GM21529 (cell line): ENCODE measurements around the gene PSMD12.
A peak's percentile ranks its signal among the peaks of the same experiment; 100 is the strongest.
"Not testable (repeated sequence)": the region's sequence is repeated elsewhere in the genome, so short reads cannot be mapped to it uniquely, and the experiment has no call there.

ENCODE experiments used
- ATAC-seq: cut with Tn5 transposase; IDR thresholded peaks from one replicate; pipeline ENCODE4 v1.9.1; 2021; ENCODE audit not compliant: unreplicated experiment

The PSMD12 gene

DNA sequence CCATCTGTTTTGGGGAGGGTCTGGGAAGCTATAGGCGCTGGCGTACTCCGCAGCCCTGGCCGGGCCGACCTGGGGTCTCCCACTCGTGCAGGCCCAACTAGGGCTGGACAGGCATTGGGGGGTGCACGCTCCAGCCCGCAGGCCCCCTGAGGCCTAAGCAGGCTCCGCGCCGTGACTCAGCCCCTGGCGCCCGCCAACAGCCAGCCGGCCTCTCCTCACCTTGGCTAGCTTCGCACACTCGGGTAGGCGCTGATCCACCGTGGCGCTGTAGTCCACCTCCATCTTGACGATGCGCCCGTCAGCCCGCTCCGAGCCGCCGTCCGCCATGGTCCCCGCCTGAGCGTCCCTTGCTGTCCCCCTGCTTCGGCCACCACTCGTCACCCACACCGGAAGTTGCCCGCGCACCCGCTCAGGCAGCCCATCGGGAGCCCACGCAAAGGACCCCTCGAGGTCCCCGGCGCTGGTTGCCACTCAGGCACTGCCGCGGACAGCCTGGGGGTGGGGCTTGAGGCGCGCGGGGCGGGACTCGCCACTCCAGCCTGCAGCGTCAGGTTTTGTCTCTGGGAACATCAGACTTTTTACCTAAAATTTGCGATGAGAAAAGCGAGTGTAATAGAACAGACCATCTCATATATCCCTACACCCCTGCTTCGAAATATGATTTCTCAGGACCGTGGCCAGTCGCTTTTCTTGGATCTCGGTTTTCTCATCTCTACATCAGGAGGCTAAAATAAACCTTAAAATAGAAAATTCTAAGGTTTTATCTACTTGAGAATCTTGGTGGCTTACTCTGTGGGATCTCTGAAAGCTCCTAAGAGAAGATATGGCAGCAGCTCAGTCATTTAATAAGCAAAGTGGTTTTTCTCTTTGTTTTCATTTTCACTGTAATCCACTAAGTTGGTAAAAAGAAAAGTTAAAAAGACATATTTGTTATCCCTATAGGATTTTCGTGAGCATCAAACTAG lies at the start of gene PSMD12:
PSMD12 (minus strand) TSS at position 385 of the 965 bp plus-strand sequence; CDS start at position 327, 58 bp downstream.
- ATAC-seq, result peak; percentile 87

DNA sequence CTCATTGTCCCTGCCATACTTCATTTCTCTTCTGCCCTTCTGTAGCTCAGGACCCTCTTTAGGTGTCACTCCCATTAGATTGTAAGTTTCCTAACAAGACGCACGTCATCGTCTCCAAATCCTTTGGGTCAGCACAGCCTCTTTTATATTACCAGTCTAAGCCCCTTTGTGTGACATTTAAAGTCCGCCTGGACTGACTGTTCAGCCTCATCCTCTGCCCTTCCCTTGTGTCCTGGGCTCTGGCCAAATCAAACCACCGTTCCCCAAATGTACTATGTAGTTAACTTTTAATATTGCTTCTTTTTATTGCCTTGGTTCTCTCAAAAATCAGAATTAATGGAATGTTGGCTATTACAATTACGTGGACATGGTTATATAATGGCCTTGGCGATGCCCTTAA lies 48.9 kb upstream of the PSMD12 start:
- ATAC-seq, result no peak

DNA sequence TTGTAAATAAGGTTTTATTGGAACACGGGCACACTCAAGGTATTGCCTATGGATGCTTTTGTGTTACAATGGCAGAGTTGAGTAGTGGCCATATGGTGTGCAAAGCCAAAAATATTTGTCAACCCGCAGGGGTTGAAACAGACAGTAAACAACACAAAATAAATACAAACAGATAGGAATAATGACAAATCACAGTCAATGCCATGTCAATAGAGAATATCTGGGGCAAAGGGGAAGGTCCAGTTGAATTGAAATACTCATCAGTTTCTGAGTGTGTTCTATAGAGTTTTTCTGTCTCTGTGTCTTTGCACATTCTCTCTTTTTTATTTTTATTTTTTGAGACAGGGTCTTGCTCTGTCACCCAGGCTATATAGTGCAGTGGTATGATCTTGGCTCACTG lies 48.2 kb upstream of the PSMD12 start:
- no peak for ATAC-seq

DNA sequence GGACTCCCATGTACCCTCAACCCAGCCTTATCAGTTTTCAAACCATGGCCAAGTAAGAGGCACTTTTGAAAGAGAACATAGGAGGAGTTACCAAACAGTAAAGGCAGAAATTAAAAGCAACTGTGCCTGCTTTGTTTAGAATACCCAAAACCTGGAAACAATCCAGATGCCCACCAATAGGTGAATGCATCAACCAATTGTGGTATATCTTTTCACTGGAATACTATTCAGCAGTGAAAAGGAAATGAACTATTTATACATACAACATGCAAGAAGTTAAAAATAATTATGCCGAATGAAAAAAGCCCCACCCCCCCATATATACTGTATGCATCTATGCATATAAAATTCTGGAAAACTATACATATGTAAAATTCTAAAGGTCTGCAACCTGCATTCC lies 47.8 kb upstream of the PSMD12 start:
- no peak for ATAC-seq

DNA sequence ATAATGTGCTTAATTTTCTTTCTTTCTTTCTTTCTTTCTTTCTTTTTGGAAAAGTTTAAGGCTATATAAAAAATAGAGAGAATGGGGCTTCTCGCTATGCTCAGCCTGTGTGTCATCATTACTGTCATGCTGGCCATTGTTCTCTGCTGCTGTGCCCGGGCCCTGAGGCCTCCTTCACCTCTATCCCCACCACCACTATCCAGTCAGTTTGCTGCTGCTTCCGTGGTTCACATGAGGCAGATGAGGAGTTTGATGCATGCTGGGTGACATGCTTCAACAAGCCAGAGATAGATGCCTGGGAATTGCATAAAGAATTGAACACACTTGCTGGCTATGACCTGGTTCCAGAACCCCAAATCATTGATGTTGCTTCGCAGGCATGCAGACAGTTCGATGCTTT lies 47.0 kb upstream of the PSMD12 start:
- no peak for ATAC-seq

DNA sequence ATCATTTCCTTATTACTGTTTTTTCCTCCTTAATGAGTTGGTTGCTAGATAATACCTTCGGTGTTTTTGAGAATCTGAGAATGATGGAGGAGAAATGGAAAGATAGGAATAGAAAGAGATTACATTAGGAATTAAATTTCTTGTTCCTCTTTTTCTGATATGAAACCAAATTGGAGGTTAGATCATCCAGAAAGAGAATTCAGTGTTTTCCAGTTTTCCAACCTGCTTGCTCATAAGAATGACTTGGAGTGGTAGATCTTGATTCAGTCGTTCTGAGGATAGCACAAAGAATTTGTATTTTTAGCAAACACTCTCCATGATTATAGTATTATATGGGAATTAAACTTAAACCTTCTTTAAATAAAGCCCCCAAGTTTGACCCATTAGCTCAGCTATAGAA lies 46.6 kb upstream of the PSMD12 start:
- ATAC-seq, result no peak

DNA sequence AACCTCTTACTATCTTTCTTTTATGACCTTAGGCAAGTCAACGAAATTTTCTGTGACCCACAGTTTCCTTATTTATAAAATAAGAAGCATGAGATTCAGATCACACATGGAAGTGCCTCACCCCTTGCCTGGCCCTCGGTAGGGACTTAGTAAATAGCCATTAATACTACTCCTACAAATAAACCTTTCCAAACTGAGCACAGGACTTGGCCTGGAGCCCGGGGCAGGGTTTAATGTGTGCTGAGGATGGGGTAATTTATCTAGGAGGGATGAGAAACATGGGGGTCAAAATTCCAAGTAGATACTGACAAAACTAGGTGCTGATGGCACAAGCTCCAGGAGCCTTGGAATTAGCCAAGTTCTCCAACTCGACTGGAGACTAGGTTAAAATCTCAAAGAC lies 45.7 kb upstream of the PSMD12 start:
- ATAC-seq, result no peak

DNA sequence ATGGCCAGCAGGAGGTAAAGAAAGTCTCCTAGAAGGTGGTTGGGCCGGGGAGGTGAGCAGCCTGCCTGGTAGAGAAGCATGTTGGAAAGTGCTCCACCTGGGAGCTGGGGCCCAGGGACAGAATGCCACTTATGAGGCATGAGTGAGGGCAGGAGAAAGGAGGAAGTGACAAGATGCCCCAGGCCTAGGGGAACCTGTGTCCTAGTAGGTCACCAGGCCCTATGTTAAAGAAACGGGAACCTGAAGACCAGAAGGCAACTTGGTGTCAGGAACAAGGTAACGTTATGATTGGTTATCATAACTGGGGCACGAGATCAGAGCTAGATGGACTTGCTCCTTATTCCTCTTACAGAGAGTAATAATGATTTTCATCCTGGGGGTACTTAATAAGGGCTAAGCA lies 45.0 kb upstream of the PSMD12 start:
- no peak for ATAC-seq

DNA sequence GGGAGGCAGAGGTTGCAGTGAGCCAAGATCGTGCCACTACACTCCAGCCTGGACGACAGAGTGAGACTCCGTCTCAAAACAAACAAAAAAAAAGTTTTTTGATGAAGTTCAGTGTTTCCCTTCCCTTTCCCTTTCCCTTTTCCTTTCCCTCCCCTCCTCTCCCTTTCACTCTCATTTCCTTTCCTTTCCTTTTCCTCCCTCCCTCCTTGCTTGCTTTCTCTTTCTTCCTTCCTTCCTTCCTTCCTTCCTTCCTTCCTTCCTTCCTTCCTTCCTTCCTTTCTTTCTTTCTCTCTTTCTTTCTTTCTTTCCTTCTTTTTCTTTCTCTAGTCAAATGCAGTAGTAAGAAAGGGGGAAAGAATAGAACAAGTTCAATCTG lies 42.1 kb upstream of the PSMD12 start:
- ATAC-seq, result not testable (repeated sequence)

DNA sequence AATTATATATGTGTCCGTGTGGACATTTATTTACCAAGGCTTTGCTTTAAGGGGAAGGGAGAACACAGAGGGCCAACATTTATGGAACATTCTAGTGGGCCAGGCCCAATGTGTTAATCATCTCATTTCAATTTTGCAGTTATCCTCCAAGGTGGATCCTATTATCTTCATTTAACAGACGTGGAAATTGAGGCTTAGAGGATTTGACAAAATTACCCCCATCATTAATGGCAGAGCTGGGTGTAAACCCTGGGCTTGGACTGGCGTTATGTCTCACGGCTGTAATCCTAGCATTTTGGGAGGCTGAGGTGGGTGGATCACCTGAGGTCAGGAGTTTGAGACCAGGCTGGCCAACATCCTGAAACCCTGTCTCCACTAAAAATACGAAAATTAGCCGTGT lies 37.1 kb upstream of the PSMD12 start:
- no peak for ATAC-seq

DNA sequence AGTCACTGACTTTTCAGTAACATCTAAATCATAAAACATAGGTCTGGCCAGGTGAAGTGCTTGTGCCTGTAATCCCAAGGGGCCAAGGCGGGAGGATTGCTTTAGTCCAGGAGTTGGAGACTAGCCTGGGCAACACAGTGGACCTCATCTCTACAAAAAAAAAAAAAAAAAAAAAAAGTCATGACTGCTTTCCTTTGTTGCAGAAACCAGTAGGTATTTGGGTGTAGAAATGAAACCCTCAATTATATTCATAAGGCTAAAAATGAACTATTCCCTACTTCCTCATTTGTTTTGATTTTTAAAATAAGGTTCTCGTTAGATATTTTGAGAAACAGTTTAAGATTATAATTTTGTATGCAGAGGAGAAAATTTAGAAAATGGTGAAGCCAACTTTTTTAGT lies 36.7 kb upstream of the PSMD12 start:
- no peak for ATAC-seq

DNA sequence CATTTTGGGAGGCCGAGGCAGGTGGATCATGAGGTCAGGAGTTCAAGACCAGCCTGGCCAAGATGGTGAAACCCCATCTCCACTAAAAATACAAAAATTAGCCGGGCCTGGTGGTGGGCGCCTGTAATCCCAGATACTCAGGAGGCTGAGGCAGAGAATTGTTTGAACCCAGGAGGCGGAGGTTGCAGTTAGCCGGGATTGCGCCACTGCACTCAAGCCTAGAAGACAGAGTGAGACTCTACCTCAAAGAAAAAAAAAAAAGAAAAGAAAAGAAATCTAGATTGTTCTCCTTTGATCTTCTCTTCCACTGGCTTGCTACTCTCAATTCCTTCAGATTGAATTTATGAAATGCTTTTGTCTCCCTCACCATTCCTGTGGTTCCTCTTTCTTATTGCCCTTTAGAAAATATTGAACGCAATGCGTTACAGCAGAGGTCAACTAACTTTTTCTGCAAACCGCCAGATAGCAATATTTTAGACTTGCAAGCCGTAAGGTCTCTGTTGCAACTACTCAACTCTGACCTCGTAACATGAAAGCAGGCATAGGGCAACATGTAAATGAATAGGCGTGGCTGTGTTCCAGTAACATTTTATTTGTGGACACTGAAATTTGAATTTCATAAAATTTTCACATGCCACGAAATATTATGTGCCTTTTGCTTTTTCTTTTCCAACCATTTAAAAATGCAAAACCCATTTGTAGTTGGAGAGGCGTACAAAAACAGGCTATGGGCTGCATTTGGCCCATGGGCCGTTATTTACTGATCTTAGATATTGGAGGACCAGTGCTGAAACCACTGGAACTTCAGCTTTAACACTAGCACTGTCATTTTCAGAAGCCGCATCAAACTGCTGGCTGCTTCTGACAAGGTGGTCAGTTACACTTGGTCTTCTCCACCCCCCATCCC lies 35.5 kb upstream of the PSMD12 start:
- ATAC-seq, result no peak

DNA sequence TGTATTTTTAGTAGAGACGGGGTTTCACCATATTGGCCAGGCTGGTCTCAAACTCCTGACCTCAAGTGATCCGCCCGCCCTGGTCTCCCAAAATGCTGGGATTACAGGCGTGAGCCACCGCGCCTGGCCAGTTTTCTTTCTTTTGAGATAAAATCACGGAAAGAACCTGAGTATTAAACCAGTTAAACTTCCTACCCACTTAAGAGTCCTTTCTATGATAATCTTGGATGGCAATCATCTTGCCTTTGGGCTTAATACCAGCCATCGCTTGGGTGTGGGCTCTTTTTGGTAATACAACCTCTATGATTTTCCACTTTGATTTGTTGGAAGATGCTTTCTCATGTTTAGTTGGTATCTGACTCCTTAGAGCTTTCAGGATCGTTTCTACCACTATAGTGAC lies 34.7 kb upstream of the PSMD12 start:
- ATAC-seq, result no peak

DNA sequence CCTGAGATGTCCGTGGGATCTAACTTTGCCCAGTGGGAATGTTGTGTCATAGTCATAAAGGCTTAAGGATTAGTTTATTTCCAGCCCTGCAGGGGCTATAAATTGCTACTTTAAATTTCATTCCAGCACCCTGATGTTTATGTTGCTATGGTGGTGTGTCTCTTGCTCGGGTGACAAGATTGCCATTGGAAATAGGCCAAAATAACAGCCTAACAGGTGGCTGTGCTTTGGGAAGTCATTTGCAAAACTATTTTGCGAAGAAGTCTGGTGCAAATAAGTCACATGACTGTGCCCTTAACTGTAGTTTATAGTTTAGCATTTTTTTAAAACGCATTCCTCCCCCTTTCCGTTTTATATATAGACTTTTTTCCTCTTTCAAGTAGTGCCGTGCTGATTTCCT lies 33.8 kb upstream of the PSMD12 start:
- no peak for ATAC-seq

DNA sequence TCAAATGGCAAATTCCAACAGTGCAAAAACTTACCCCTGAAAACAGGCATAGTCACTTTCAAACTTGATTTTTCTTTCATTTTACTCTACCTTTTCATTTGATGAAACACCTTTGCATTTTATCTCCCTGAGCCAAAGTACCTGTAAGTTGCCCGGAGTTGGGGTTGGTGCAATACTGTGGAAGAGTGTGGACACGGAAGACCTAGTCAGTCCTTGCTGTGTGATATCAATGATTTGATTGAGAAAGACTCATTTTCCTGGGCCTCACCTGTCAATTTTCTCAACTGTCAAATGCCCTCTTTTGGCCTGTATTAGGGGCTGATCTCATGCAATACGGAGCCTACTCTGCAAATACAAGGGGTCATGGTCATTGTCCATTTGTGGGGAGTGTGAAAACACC lies 33.3 kb upstream of the PSMD12 start:
- no peak for ATAC-seq

DNA sequence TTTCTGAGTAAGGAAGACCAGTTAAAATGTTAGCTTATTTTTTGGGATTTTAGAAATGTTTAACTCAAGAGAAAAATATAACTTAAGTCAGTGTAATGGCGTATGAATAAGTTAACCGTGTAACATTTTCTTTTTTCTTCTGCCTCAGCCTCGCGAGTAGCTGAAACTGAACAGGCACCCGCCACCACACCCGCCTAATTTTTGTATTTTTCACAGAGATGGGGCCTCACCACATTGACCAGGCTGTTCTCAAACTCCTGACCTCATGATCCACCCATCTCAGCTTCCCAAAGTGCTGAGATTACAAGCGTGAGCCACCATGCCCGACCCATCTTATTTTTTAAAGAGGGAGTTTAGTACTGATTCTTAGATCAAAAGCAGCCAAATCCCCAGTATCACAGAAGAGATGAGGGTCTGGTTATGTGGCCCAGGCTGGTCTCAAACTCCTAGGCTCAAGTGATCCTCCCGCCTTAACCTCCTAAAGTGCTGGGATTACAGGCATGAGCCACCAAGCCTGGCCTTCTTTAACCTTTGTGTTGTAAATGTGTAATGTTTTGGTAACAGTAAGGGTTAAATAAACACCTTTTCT lies 27.5 kb upstream of the PSMD12 start:
- ATAC-seq, result no peak

DNA sequence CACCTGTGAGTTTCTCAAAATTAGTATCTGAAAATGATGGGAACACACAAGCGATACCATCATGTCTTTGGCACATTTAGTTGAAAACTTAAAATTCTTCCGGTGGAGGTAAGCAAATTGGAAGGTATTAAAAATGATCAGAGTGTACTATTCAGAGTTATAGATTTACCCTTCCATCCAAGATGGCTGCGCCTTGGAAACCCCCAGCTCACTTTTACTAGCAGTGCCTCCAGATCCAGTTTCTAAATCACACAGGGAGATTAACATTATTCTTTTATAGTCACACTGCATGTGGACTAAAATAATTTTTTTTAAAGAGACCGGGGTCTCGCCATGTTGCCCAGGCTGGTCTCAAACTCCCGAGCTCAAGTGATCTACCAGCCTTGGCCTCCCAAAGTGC lies 25.7 kb upstream of the PSMD12 start:
- no peak for ATAC-seq

DNA sequence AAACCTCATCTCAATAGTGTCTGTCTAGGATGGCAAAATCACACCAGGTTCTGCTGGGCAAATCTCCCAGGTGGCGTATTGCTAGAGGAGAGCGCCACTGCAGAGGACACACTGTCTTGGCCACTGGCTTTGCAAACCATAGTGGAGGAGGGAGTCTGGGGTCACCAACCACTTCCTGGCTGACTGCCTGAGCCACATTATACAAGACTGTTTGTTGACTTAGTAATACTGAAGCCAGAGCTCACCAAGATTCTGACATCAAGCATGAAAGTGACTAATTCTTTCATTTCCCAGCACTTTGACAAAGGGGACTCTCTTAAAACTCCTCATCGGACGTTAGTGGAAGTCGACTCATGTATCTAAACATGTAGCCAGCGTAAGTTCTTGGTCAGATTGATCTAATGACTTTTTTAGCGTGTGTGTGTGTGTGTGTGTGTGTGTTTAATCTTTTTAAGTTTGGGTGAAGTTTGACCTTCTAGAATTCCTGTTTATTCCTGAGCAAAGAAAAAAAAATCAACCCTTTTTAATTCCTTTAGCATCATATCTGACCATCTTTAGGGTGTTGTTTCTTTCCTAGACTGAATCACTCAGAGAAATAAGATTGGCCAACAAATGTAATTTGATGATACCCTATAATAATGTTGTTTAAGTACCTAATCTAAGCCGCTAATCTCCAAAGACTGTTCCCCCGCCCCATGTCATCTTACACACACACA lies 24.4 kb upstream of the PSMD12 start:
- peak; percentile 91 for ATAC-seq

DNA sequence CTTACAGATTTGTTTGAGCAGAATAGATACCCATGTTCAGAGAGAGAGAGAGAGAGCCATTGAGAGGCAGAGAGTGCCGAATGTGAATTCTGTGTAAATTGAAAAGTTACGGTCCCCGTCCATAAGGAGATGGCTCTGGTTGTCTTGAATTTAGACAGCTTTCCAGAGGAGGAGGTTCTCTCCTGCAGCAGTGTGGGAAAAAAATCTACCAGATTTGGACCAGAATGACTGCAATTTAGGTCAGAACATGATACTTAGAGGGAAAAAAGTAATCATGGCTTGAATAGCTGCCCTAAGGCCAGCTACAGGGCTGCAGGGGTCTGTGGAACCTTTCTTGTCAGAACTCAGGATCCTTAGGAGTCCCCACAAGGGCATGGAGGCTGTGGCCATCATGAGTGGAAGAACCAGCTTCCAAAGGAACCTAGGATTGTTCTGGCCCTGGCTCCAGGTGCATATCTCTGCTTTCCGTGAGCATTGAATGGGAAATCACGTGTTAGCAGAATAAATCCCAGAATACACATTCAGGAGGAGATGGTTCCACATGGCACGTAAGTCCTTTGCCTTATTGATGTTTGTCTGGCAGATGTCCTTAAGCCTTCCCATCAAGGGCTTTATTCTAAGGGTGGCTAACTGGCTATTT lies 23.7 kb upstream of the PSMD12 start:
- ATAC-seq, result peak; percentile 5

DNA sequence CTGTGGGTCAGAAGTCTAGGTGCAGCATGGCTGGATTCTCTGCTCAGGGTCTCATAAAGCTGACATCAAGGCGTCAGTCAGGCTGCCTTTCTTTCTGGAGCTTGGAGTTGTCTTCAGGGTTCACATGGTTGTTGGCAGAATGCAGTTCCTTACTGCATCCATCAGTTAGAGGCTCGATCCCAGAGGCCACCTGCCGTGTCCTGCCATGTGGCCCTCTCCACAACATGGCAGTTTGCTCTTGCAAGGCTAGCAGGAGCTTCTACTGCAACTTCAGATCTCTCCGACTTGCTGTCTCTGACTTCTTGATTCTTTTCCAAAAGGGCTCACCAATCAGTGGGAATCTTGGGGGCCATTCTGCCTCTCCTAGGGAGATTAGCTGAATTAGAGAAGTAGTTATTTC lies 22.6 kb upstream of the PSMD12 start:
- ATAC-seq, result no peak
